Upper lobe of left lung (tissue), 4 donors: Measurements from ENCODE around the gene EFR3B.

Source experiments
- CTCF ChIP-seq, 6 experiments: fragments of 450-650 bp in 4 of 6; fragments of 200-600 bp in 2 of 6; sonication (generic) in 2 of 6; IDR thresholded peaks; one replicate each; pipeline ENCODE4 v1.5.1; 2016 to 2019; ENCODE audit warnings: antibody characterized with exemption in 6 of 6
- EP300 ChIP-seq, 4 donors: sonication (generic); formaldehyde crosslinking; IDR thresholded peaks; one replicate each; pipeline ENCODE4 v1.5.1; 2017; ENCODE audit warnings: antibody characterized with exemption in 4 of 4, control low read depth in 2 of 4
- POLR2A ChIP-seq, 4 donors: fragments of 450-650 bp; IDR thresholded peaks; one replicate each; pipeline ENCODE4 v1.5.1; 2016 to 2017; ENCODE audit warnings: antibody characterized with exemption in 4 of 4, mild to moderate bottlenecking in 2 of 4
- POLR2AphosphoS5 ChIP-seq, 2 donors: sonication (generic); formaldehyde crosslinking; IDR thresholded peaks; one replicate each; pipeline ENCODE4 v1.5.1; 2017; ENCODE audit warnings: antibody characterized with exemption in 2 of 2

- TF ChIP-seq POLR2AphosphoS5 (IDR thresholded peaks at IDR 0.05) (no peak), CTCF (IDR thresholded peaks at IDR 0.05) (no peak), EP300 (IDR thresholded peaks at IDR 0.05) (no peak), POLR2A (IDR thresholded peaks at IDR 0.05) (no peak)
Measured at GRCh38 chr2:25197336-25198208, 155.7 kb downstream of the EFR3B start.
